Measurements from ENCODE around the gene PLTP. TPM values are rescaled to one million over a fixed set of nuclear protein-coding genes. Genes with fewer than 3 reads are reported as not detected.

PLTP gene
- total and polyA plus RNA-seq, 2 donors (not counting 3 experiments of a cell fraction or from before 2014, with no cell fraction given) = 62.1 to 118 TPM

GRCh38 chr20:45887346-45887715 lies 24.6 kb downstream of the PLTP start, which contains the start of gene SPATA25:
SPATA25 (minus strand) TSS chr20:45887622; CDS start chr20:45887590, 32 bp downstream.
- Histone ChIP-seq H3K9ac (replicated peaks; ENCODE audit: extremely low read depth, insufficient read depth, low read length) (no peak within 1 kb of the TSS), H3K4me1 (ENCODE audit: control insufficient read depth, extremely low read depth, insufficient read depth, low read length) (peaks cover 25% of the 10 kb centered on the region), H2AFZ (ENCODE audit: low read depth, low read length) (no peak within 1 kb of the TSS), H3K9me1 (replicated peaks; ENCODE audit: control insufficient read depth, extremely low read depth, insufficient read depth, low read length) (no peaks in the 10 kb centered on the region), H3K4me2 (ENCODE audit: insufficient read depth, low read length) (no peak within 1 kb of the TSS), H3K27me3 (ENCODE audit: control insufficient read depth in 2 of 2, insufficient read depth in 2 of 2, low read length in 2 of 2) (no peaks in the 10 kb centered on the region), H3K9me3 (replicated peaks; ENCODE audit: control insufficient read depth, insufficient read depth, low read length) (no peaks in the 10 kb centered on the region), H3K27ac (ENCODE audit: insufficient read depth, low read depth, low read length) (no peak within 1 kb of the TSS), H3K36me3 (ENCODE audit: control insufficient read depth in 2 of 2, extremely low read depth in 1 of 2, insufficient read depth in 2 of 2, low read length in 2 of 2) (peaks cover 4 to 17% of the 10 kb centered on the region in 2 experiments), H3K79me2 (ENCODE audit: control insufficient read depth, insufficient read depth, low read length) (peaks cover 12% of the 10 kb centered on the region), H4K20me1 (replicated peaks; ENCODE audit: control insufficient read depth, extremely low read depth, insufficient read depth, low read length) (no peaks in the 10 kb centered on the region), H3K4me3 (replicated peaks in 1 of 3; ENCODE audit: insufficient read depth in 1 of 3, low read depth in 1 of 3, low read length in 3 of 3) (no peak within 1 kb of the TSS)
- TF ChIP-seq JUN (IDR thresholded peaks at IDR 0.05; ENCODE audit: borderline replicate concordance, insufficient read depth, insufficient read length, low read depth) (no peak), GATA2 (IDR thresholded peaks at IDR 0.05; ENCODE audit: insufficient read depth, insufficient read length, low read depth, low read length) (no peak), EZH2 (IDR thresholded peaks at IDR 0.05; ENCODE audit: borderline replicate concordance, low read depth, low read length, severe bottlenecking) (no peak), POLR2AphosphoS5 (IDR thresholded peaks at IDR 0.05; ENCODE audit: insufficient read depth, low read depth, low read length) (no peak), POLR2A (IDR thresholded peaks at IDR 0.05; ENCODE audit: low read depth, low read length) (no peak), FOS (IDR thresholded peaks at IDR 0.05; ENCODE audit: borderline replicate concordance, insufficient read depth, low read length) (no peak)
- TF ChIP-seq, protein P1, sequence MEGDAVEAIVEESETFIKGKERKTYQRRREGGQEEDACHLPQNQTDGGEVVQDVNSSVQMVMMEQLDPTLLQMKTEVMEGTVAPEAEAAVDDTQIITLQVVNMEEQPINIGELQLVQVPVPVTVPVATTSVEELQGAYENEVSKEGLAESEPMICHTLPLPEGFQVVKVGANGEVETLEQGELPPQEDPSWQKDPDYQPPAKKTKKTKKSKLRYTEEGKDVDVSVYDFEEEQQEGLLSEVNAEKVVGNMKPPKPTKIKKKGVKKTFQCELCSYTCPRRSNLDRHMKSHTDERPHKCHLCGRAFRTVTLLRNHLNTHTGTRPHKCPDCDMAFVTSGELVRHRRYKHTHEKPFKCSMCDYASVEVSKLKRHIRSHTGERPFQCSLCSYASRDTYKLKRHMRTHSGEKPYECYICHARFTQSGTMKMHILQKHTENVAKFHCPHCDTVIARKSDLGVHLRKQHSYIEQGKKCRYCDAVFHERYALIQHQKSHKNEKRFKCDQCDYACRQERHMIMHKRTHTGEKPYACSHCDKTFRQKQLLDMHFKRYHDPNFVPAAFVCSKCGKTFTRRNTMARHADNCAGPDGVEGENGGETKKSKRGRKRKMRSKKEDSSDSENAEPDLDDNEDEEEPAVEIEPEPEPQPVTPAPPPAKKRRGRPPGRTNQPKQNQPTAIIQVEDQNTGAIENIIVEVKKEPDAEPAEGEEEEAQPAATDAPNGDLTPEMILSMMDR (IDR thresholded peaks at IDR 0.05; ENCODE audit: extremely low read depth in 1 of 2, insufficient read depth in 1 of 2, low read depth in 1 of 2, low read length in 2 of 2) = no peak
- POLR2A ChIA-PET = no interaction called here
- DNase-seq (ENCODE audit: low read depth, low spot score) (no peak), FAIRE-seq (no peak)
- BruUV-seq (replicated peaks) = no TSS peak
- dilution Hi-C loops (cut with MboI; ENCODE audit: extremely low pct_ligation_motif_present, low sequenced_read_pairs) (no loop called here), intact Hi-C loops (cut with micrococcal nuclease) (no loop called here)
- CTCF ChIA-PET = interaction anchor here (1.5 kb wide), 1 partner anchor 63 kb away, joined by 4 read pairs; no protein-coding TSS in a partner anchor
